OCI-LY3 (cell line): ENCODE data around the gene NUP85.
"Not testable (repeated sequence)": the region's sequence is repeated elsewhere in the genome, so short reads cannot be mapped to it uniquely, and the experiment has no call there.

ENCODE experiments used
- CTCF ChIP-seq: fragments of 200-600, 300-600 bp; sonication (generic); IDR thresholded peaks from 2 replicates; pipeline ENCODE4 v1.5.1; 2014; ENCODE audit warnings: antibody characterized with exemption, low read length, low read depth
- EZH2phosphoT487 ChIP-seq: fragments of 200-600 bp; shearing (Covaris generic); IDR thresholded peaks from 2 replicates; pipeline ENCODE4 v1.6.1; 2018; ENCODE audit warnings: antibody characterized with exemption, mixed run types, low read depth

GRCh38 chr17:75257228-75257627, 51.7 kb downstream of the NUP85 start:
- not testable (repeated sequence) for TF ChIP-seq CTCF, EZH2phosphoT487
